Activated T-cell treated with anti-CD3 and anti-CD28 coated beads for 24 hours (primary cell): ENCODE measurements around the gene EDC3.
A peak's percentile ranks its signal among the peaks of the same experiment; 100 is the strongest.
"Not testable (repeated sequence)": the region's sequence is repeated elsewhere in the genome, so short reads cannot be mapped to it uniquely, and the experiment has no call there.

Experiments used
- DNase-seq: peaks from one replicate; pipeline ENCODE4 v3.0.0-alpha.2; 2020; ENCODE audit warnings: low read depth

Gene EDC3

GRCh38 chr15:74608786-74609185, 87.0 kb downstream of the EDC3 start:
- DNase-seq: no peak

DNA sequence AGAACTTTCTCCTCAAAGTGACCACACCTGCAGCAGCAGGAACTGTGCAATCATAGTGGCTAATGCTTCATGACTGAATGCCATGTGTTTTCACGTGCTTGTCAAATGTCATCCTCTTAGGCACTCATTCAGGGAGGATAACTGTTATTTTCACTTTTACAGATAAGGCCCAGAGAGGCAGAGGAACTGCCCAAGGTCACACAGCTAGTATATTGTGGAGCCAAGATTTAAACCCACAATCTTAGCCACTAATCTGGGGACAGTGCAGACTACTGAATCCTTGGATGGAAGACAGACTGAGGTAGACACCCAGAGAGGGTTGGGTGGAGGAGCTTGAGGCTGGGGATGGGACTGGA, 90.1 kb downstream of the EDC3 start:
- DNase-seq: no peak

GRCh38 chr15:74604983-74605794, 90.6 kb downstream of the EDC3 start:
- DNase-seq: no peak

- no peak for DNase-seq
These were observed 91.8 kb downstream of the EDC3 start for GRCh38 chr15:74603789-74604705.

- no peak for DNase-seq
These were observed 92.6 kb downstream of the EDC3 start for GRCh38 chr15:74603026-74603788.

DNA sequence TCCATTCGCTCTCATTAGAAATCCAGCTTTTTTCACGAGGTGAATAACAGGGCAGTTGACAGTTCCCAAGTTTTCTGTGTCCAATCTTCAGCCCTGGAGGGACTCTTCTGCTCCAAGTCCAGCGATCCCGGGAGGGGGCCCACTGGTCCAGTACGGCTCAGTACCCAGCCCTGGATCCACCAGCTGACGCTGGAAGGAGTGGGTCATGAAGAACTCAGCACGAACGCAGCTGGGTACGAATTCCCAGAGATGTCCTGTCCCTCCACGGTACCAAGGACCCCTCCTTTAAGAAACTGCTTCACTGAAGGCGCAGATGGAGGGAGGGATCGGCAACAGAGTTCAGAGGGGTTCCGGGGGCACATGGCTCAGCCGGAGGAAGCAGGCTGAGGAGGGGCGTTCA, 96.7 kb downstream of the EDC3 start:
- no peak for DNase-seq

DNA sequence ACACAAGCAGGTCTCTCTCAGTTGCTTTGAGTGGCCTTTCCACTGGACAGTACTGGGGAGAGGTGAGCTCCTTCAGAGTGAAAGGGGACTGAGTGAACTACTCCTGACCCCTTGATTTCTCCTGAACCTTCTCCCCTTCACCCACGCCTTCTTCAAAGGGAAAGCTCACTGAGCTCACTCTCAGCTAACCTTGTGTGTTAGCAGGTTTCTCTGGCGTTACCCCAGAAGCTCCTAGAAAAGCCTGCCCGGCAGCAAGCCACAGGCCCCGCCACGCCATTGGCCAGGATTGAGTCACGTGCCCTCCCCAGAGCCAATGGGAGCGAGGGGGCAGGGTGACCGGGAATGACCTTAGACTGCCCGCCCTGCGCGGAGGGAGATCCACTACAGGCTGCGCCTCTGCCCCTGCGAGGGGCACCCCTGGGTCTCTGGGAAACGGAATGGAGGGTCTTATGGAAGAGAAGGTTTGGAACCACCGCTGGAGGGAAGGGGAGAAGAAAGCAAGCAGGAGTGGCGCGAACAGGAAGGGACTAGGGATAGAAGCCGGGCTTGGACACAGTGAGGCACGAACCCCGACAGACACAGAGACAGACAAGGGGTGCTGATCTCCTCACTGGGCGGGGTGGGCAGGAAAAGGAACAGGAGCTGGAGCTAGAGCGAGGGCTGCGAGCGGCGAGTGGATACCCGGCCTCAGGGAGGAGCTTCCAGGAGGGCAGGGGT, 97.5 kb downstream of the EDC3 start:
- peak; percentile 85 for DNase-seq

DNA sequence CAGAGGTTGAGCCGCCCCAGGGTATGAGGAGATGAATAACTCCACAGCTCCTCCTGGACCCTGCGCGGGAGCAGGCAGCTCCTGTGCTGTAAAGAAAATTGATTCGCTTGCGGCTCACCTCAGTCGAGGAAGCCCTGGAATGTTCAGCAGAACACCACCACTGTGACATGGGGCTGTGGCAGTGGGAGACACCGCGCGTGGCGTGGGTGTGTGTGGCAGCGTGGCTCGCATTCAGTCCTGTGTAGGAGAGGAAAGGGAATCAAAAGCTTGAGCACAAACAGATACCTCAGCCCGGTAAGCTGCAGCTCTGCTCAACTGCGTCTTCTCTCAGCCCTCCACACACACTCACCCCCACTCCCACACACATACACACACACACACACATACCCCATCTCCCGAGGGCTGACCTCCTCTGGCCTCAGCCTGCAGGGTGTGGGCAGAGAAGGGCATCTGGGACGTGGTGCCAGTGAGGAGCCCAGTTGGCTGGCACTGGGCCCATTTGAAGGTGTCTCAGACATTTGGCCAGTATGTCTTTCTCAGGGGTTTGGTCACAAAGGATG, 98.6 kb downstream of the EDC3 start:
- not testable (repeated sequence) for DNase-seq

DNA sequence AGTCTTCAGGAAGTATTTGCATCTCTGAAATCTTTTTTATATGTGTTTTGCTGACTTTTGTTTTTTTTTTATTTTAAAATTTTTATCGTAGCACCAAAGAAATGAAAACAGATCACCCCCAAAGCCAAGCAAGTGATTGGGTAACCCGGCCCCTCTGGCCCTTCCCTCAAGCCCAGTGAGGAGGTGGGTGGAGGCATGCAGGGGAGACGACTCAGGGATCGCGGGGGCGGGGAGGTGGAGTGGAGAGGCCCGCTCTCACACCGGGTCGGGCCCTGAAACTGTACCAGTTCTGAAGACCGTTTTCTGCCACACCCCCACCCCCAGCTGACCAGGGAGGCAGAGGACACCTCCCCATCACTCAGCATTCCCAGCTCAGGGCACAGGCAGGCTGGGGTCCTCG, 99.1 kb downstream of the EDC3 start:
- DNase-seq: not testable (repeated sequence)

GRCh38 chr15:74595271-74595670, 100.6 kb downstream of the EDC3 start:
- DNase-seq: no peak

GRCh38 chr15:74594455-74594854, 101.4 kb downstream of the EDC3 start:
- no peak for DNase-seq

DNA sequence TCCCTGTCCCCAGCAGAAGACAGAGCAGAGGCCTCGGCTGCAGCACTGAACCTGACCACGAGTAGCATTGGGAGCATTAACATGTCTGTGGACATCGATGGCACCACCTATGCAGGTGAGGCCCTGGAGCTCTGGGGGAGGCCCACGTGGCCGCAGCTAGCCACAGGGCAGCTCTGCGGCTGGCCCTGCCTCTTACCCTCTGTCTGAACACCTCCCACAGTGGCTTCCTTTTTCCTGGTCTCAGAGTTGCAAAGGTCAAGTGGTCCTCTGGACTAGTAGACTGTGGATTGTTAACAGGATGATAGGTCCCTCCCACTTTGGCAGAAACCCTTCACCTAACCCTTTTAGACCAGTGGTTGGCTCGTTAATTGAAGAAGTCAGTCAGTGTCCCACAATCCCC, 102.7 kb downstream of the EDC3 start:
- no peak for DNase-seq

GRCh38 chr15:74592222-74592621, 103.6 kb downstream of the EDC3 start:
- DNase-seq: no peak

DNA sequence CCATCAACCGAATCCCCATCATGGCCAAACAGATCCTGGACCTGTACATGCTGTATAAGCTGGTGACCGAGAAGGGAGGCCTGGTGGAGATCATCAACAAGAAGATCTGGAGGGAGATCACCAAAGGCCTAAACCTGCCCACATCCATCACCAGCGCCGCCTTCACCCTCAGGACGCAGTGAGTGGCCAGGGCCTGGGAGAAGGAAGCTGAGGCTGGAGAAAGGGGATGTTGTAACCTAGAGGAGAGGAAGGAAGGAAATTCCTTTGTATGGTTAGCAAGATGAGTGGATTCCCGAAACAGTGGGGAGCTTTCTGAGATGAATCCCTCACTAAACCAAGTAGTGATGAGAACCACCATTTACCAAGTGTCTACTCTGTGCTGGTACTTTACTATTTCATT, 106.0 kb downstream of the EDC3 start:
- no peak for DNase-seq

GRCh38 chr15:74585857-74586256, 110.0 kb downstream of the EDC3 start:
- no peak for DNase-seq

GRCh38 chr15:74585191-74585590, 110.6 kb downstream of the EDC3 start:
- DNase-seq: no peak

DNA sequence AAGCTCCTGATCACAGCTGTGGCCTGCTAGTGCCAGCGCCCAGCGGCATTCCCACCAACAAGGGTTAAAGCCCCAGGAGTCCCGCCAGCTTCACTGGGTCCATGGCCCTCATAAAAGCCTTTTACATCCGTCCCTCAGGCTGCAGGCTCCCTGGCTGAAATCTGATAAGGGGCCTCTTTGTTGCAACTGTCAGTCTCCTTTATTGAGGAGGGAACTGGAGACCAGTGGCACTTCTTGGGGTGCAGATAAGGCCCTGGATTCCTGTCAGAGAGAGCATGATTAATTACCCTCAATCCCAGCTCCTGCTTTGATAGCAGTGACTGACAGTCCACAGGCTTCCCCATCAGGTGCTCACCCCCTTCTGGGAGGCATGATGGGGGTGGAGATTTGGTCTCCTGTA, 111.0 kb downstream of the EDC3 start:
- DNase-seq: no peak

- DNase-seq: no peak
These were observed 111.6 kb downstream of the EDC3 start for GRCh38 chr15:74584204-74584603.
